ENCODE data around the gene KRTAP22-1. TPM values are rescaled to one million over a fixed set of nuclear protein-coding genes. Genes with fewer than 3 reads are reported as not detected.

Gene KRTAP22-1
- total and polyA plus RNA-seq, 2 of the 13 experiments (the other 11 are each of a cell fraction or from before 2014, with no cell fraction given): not detected

GRCh38 chr21:30646904-30647414, 46.1 kb downstream of the KRTAP22-1 start:
- intact Hi-C loops (cut with micrococcal nuclease; ENCODE audit: unreplicated experiment): no loop called here
- no peak for FAIRE-seq
- in situ Hi-C loops (cut with HindIII; ENCODE audit: extremely low pct_ligation_motif_present, low pct_unique_long_range_greater_than_20kb): no loop called here

More at GRCh38 chr21:30646904-30647414, 46.1 kb downstream of the KRTAP22-1 start:
- DNase-seq (ENCODE audit: low spot score) (no peak), ATAC-seq (no peak)
- Histone ChIP-seq H3K4me3 (replicated peaks in 1 of 3; ENCODE audit: insufficient read depth in 1 of 3, low read depth in 2 of 3, low read length in 3 of 3) (no peak overlapping the region), H3K27me3 (ENCODE audit: control insufficient read depth in 1 of 2, insufficient read depth in 2 of 2, low read length in 2 of 2) (no peaks in the 10 kb centered on the region), H3K4me2 (ENCODE audit: low read depth, low read length) (no peak overlapping the region), H3K79me2 (ENCODE audit: insufficient read depth, low read length) (no peaks in the 10 kb centered on the region), H3K9ac (ENCODE audit: insufficient read depth, low read depth, low read length) (no peak overlapping the region), H4K20me1 (ENCODE audit: insufficient read depth, low read length) (no peaks in the 10 kb centered on the region), H3K4me1 (ENCODE audit: insufficient read depth, low read length) (no peaks in the 10 kb centered on the region), H3K9me3 (ENCODE audit: low read length) (peaks cover 95% of the 10 kb centered on the region), H3K36me3 (replicated peaks in 1 of 2; ENCODE audit: control insufficient read depth in 1 of 2, insufficient read depth in 2 of 2, low read length in 2 of 2) (no peaks in the 10 kb centered on the region), H3K27ac (ENCODE audit: extremely low read length, insufficient read depth, low read length) (no peak overlapping the region), H2AFZ (ENCODE audit: low read length) (no peak overlapping the region)
- no peak for TF ChIP-seq GABPB1 (CRISPR knock-in tag; IDR thresholded peaks at IDR 0.05)
- TF ChIP-seq ZGPAT (CRISPR knock-in tag; IDR thresholded peaks at IDR 0.05): no peak
- TF ChIP-seq RCOR2 (CRISPR knock-in tag; IDR thresholded peaks at IDR 0.05): no peak
- no peak for TF ChIP-seq ZFY (CRISPR knock-in tag; IDR thresholded peaks at IDR 0.05)
- no peak for TF ChIP-seq GATAD1 (CRISPR knock-in tag; IDR thresholded peaks at IDR 0.05)
- TF ChIP-seq ZNF761 (CRISPR knock-in tag; conservative IDR thresholded peaks at IDR 0.05): no peak
- no peak for TF ChIP-seq ZNF484 (CRISPR knock-in tag; IDR thresholded peaks at IDR 0.05; ENCODE audit: borderline replicate concordance, low read depth)
- TF ChIP-seq MTF2 (CRISPR knock-in tag; IDR thresholded peaks at IDR 0.05; ENCODE audit: borderline replicate concordance): no peak
- no peak for TF ChIP-seq ZFP62 (CRISPR knock-in tag; IDR thresholded peaks at IDR 0.05)
- TF ChIP-seq HNF4A (CRISPR knock-in tag; IDR thresholded peaks at IDR 0.05): no peak
- TF ChIP-seq ZBTB37 (CRISPR knock-in tag; IDR thresholded peaks at IDR 0.05): no peak
- TF ChIP-seq ZFAT (CRISPR knock-in tag; conservative IDR thresholded peaks at IDR 0.05): no peak
- no peak for TF ChIP-seq ZSCAN9 (CRISPR knock-in tag; IDR thresholded peaks at IDR 0.05; ENCODE audit: borderline replicate concordance)
- no peak for TF ChIP-seq ZNF264 (CRISPR knock-in tag; IDR thresholded peaks at IDR 0.05)
- no peak for TF ChIP-seq ZNF280B (CRISPR knock-in tag; IDR thresholded peaks at IDR 0.05; ENCODE audit: borderline replicate concordance)
- no peak for TF ChIP-seq ZHX1 (CRISPR knock-in tag; IDR thresholded peaks at IDR 0.05; ENCODE audit: low read depth)
- TF ChIP-seq MIER2 (CRISPR knock-in tag; IDR thresholded peaks at IDR 0.05): no peak
- no peak for TF ChIP-seq ARNT2 (CRISPR knock-in tag; IDR thresholded peaks at IDR 0.05; ENCODE audit: low read depth)
- no peak for TF ChIP-seq ZSCAN21 (CRISPR knock-in tag; IDR thresholded peaks at IDR 0.05; ENCODE audit: borderline replicate concordance)
- ChIA-PET CTCF (ENCODE audit: low intra/inter-chr PET ratio, low total read pairs) (no interaction called here), POLR2A (no interaction called here)
- 0% methylated on average over 1 of the region's 1 CpG for WGBS (ENCODE audit: low lambda C conversion rate)
- BruUV-seq (replicated peaks): no TSS peak
